ENCODE data around the gene CELF5. TPM values are rescaled to one million over a fixed set of nuclear protein-coding genes. Genes with fewer than 3 reads are reported as not detected.

The CELF5 gene
- total and polyA plus RNA-seq, 10 of the 15 experiments (the other 5 are each of a cell fraction or from before 2014, with no cell fraction given), result 0.01 to 0.04 TPM; not detected in 8

GRCh38 chr19:3268326-3268725 is 43.9 kb downstream of the CELF5 start:
- in situ Hi-C loops (cut with MboI) (no loop called here), intact Hi-C loops (cut with micrococcal nuclease; ENCODE audit: unreplicated experiment) (no loop called here)
- no peak for ATAC-seq
- no peak overlapping the region for H2AFZ ChIP-seq (ENCODE audit: control insufficient read depth, low read depth, low read length)
- WGBS (ENCODE audit: insufficient coverage, insufficient replicate concordance, low lambda C conversion rate, missing lambda C conversion rate), result 71% methylated on average over 15 of the region's 15 CpGs
- TF ChIP-seq POLR2AphosphoS2 (IDR thresholded peaks at IDR 0.05; ENCODE audit: low read depth, low read length), result no peak
- H3K4me3 ChIP-seq, result no peak overlapping the region
- no peak for FAIRE-seq
- BruUV-seq (replicated peaks), result no TSS peak
- no peaks in the 10 kb centered on the region for H3K36me3 ChIP-seq (ENCODE audit: control insufficient read depth in 2 of 2, insufficient read depth in 2 of 2, low read length in 1 of 2)
- CTCF ChIA-PET, result no interaction called here
- SMC1A ChIA-PET (ENCODE audit: uncharacterized antibody, unreplicated experiment), result no interaction called here
- no peaks in the 10 kb centered on the region; a peak in 1 of 4 replicates for H3K27me3 ChIP-seq (replicated peaks in 1 of 2; ENCODE audit: control insufficient read depth in 2 of 2, insufficient read depth in 2 of 2, low read length in 1 of 2)
- no peaks in the 10 kb centered on the region; the same call in 2 of the 3 replicates for H3K9me3 ChIP-seq (replicated peaks; ENCODE audit: control insufficient read depth, insufficient read depth, low read length)
- H3K4me1 ChIP-seq (ENCODE audit: control insufficient read depth, insufficient read depth, low read length), result no peaks in the 10 kb centered on the region
- H3K79me2 ChIP-seq (ENCODE audit: control insufficient read depth, insufficient read depth, low read length), result no peaks in the 10 kb centered on the region
- RAD21 ChIA-PET (ENCODE audit: unreplicated experiment), result no interaction called here
- DNase-seq (ENCODE audit: low read depth, low spot score), result no peak
- H3K27ac ChIP-seq (ENCODE audit: control insufficient read depth, insufficient read depth), result no peak overlapping the region
- POLR2A ChIA-PET, result no interaction called here
- no peaks in the 10 kb centered on the region for H4K20me1 ChIP-seq (ENCODE audit: control insufficient read depth, insufficient read depth)
- no peak overlapping the region for H3K9ac ChIP-seq (ENCODE audit: control insufficient read depth, insufficient read depth, low read length)
- no peak overlapping the region for H3K4me2 ChIP-seq (ENCODE audit: control insufficient read depth, insufficient read depth)

GRCh38 chr19:3268763-3269162 is 44.3 kb downstream of the CELF5 start:
- in situ Hi-C loops (cut with MboI) (no loop called here), intact Hi-C loops (cut with micrococcal nuclease; ENCODE audit: unreplicated experiment) (no loop called here)
- BruUV-seq (replicated peaks), result no TSS peak
- H3K36me3 ChIP-seq (ENCODE audit: control insufficient read depth in 2 of 2, insufficient read depth in 2 of 2, low read length in 1 of 2), result no peaks in the 10 kb centered on the region
- ChIA-PET CTCF (interaction anchor here (0.6 kb wide), 1 partner anchor 38 kb away, joined by 3 read pairs; no protein-coding TSS in a partner anchor), RAD21 (ENCODE audit: unreplicated experiment) (no interaction called here), SMC1A (ENCODE audit: uncharacterized antibody, unreplicated experiment) (no interaction called here), POLR2A (no interaction called here)
- no peaks in the 10 kb centered on the region for H3K79me2 ChIP-seq (ENCODE audit: control insufficient read depth, insufficient read depth, low read length)
- ATAC-seq (no peak), FAIRE-seq (no peak), DNase-seq (ENCODE audit: low read depth, low spot score) (no peak)
- H3K4me1 ChIP-seq (ENCODE audit: control insufficient read depth, insufficient read depth, low read length), result no peaks in the 10 kb centered on the region
- H3K27me3 ChIP-seq (replicated peaks in 1 of 2; ENCODE audit: control insufficient read depth in 2 of 2, insufficient read depth in 2 of 2, low read length in 1 of 2), result no peaks in the 10 kb centered on the region; a peak in 1 of 4 replicates
- no peak overlapping the region for H3K4me2 ChIP-seq (ENCODE audit: control insufficient read depth, insufficient read depth)
- H2AFZ ChIP-seq (ENCODE audit: control insufficient read depth, low read depth, low read length), result no peak overlapping the region
- no peaks in the 10 kb centered on the region for H4K20me1 ChIP-seq (ENCODE audit: control insufficient read depth, insufficient read depth)
- no peak for TF ChIP-seq CUX1 (IDR thresholded peaks at IDR 0.05; ENCODE audit: insufficient replicate concordance, low read depth, low read length)
- no peak for TF ChIP-seq IKZF1 (conservative IDR thresholded peaks at IDR 0.05)
- no peak overlapping the region for H3K9ac ChIP-seq (ENCODE audit: control insufficient read depth, insufficient read depth, low read length)
- no peak overlapping the region for H3K4me3 ChIP-seq
- no peaks in the 10 kb centered on the region; the same call in 2 of the 3 replicates for H3K9me3 ChIP-seq (replicated peaks; ENCODE audit: control insufficient read depth, insufficient read depth, low read length)
- 34% methylated on average over 6 of the region's 6 CpGs for WGBS (ENCODE audit: insufficient coverage, insufficient replicate concordance, low lambda C conversion rate, missing lambda C conversion rate)
- no peak overlapping the region for H3K27ac ChIP-seq (ENCODE audit: control insufficient read depth, insufficient read depth)
